ENCODE results near the gene FAM53B. TPM values are rescaled to one million over a fixed set of nuclear protein-coding genes. Genes with fewer than 3 reads are reported as not detected.

Gene FAM53B
- total RNA-seq, 1 experiment from 2014 or later = 9.8 TPM

DNA sequence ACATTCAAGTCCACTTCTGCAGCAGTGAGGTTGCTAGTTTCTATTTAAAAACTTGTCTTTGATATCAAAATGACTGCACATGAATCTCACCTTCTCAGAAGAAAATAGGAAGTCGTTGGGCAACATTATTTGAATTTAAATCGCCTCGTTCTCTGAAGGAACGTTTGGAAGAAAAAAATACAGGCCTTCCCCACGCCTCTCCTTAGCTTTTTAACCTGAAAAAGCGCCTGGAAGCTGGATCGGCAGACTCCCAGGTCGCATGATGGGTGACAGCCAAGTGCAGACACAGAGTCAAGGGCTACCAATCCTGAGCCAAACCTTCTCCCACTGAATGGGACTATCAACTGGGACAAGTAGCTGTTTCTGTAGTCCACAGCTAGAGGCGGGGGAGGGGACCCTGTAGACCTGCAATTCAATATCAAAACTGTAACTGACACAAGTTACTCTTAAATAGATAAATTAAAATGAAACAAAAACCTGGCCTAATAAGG lies 2.2 kb downstream of the FAM53B start:
- peaks cover 20% of the 10 kb centered on the region for H3K79me2 ChIP-seq (ENCODE audit: low read depth)
- POLR2A ChIA-PET (ENCODE audit: unreplicated experiment) = interaction anchor here (0.6 to 1.0 kb wide), 2 partner anchors 50 to 56 kb away, joined by 4 to 5 read pairs; partner anchors contain the start of gene EEF1AKMT2
- no peak overlapping the region; the same call in 1 of the 2 replicates for H3K4me3 ChIP-seq
- no peak overlapping the region for H3K27ac ChIP-seq
- H3K4me1 ChIP-seq (replicated peaks; ENCODE audit: insufficient read depth) = peaks cover 40% of the 10 kb centered on the region
- H3K36me3 ChIP-seq (ENCODE audit: low read depth) = no peaks in the 10 kb centered on the region
- H4K20me1 ChIP-seq (ENCODE audit: insufficient read depth) = peaks cover 5% of the 10 kb centered on the region
- H3K27me3 ChIP-seq (ENCODE audit: insufficient read depth, low read depth) = no peaks in the 10 kb centered on the region
- CTCF ChIA-PET = interaction anchor here (0.5 to 1.0 kb wide), 5 partner anchors 10 to 229 kb away, joined by 3 to 8 read pairs (median 3); partner anchors contain the start of gene EEF1AKMT2
- H3K4me2 ChIP-seq = peak overlapping the region; percentile 85
- peaks cover 20% of the 10 kb centered on the region for H3F3A ChIP-seq (ENCODE audit: insufficient read depth, low read depth)
- no peaks in the 10 kb centered on the region for H3K9me3 ChIP-seq (ENCODE audit: insufficient read depth, low read depth)
- no peak for TF ChIP-seq EZH2 (IDR thresholded peaks at IDR 0.05; ENCODE audit: low read depth)
- TF ChIP-seq, protein P1, sequence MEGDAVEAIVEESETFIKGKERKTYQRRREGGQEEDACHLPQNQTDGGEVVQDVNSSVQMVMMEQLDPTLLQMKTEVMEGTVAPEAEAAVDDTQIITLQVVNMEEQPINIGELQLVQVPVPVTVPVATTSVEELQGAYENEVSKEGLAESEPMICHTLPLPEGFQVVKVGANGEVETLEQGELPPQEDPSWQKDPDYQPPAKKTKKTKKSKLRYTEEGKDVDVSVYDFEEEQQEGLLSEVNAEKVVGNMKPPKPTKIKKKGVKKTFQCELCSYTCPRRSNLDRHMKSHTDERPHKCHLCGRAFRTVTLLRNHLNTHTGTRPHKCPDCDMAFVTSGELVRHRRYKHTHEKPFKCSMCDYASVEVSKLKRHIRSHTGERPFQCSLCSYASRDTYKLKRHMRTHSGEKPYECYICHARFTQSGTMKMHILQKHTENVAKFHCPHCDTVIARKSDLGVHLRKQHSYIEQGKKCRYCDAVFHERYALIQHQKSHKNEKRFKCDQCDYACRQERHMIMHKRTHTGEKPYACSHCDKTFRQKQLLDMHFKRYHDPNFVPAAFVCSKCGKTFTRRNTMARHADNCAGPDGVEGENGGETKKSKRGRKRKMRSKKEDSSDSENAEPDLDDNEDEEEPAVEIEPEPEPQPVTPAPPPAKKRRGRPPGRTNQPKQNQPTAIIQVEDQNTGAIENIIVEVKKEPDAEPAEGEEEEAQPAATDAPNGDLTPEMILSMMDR (conservative IDR thresholded peaks at IDR 0.05) = no peak
- no peak for DNase-seq
- intact Hi-C loops (cut with micrococcal nuclease; ENCODE audit: unreplicated experiment) = loop anchor here (1.0 to 10.0 kb wide), 6 partner anchors 50 to 1160 kb away; partner anchors contain the start of genes EEF1AKMT2 and OAT
- no TSS peak for BruUV-seq (replicated peaks)
- no peaks in the 10 kb centered on the region for H3K9me2 ChIP-seq (ENCODE audit: insufficient read depth)
- H2AFZ ChIP-seq = no peak overlapping the region

DNA sequence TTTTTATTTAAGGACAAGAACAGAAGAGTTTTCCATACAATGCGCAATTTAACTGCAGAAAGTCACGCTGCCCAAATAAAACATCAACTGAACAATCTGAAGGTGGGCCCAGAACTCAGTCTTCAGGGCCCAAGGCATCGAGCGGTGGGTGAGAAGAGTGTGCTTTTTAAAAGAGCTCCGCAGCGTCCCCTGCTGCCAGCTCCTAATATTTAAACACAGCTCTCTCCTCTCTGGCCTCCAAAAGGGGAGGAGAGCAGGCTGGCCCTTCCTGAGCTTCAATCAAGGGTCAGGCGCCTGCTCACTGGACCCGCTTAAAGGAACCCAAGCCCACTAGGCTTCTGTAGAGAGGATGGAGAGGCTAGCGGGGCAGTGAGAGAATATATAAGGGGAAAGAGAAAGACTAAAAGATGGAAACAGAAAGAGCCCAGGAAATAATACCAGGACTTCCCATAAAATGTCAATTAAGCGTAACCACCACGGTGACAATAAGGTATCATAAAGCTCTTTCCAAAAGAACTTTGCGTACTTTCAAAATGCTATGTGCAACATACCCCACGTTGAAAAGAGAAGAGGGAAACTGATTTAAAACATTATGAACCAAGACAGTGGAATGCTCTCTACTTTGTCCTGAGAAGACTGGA lies 2.8 kb downstream of the FAM53B start:
- Histone ChIP-seq H4K20me1 (ENCODE audit: insufficient read depth) (peaks cover 5% of the 10 kb centered on the region), H3K36me3 (ENCODE audit: low read depth) (no peaks in the 10 kb centered on the region), H3F3A (ENCODE audit: insufficient read depth, low read depth) (peaks cover 16% of the 10 kb centered on the region), H3K4me2 (no peak overlapping the region), H3K4me3 (no peak overlapping the region), H3K4me1 (replicated peaks; ENCODE audit: insufficient read depth) (peaks cover 40% of the 10 kb centered on the region), H3K79me2 (ENCODE audit: low read depth) (peaks cover 20% of the 10 kb centered on the region), H2AFZ (no peak overlapping the region), H3K9me3 (ENCODE audit: insufficient read depth, low read depth) (no peaks in the 10 kb centered on the region), H3K9me2 (ENCODE audit: insufficient read depth) (no peaks in the 10 kb centered on the region), H3K27ac (no peak overlapping the region), H3K27me3 (ENCODE audit: insufficient read depth, low read depth) (no peaks in the 10 kb centered on the region)
- BruUV-seq (replicated peaks) = no TSS peak
- DNase-seq = peak; percentile 42 to 65
- ChIA-PET POLR2A (ENCODE audit: unreplicated experiment) (interaction anchor here (0.6 to 1.0 kb wide), 3 partner anchors 17 to 55 kb away, joined by 4 to 6 read pairs (median 5); partner anchors contain the start of gene EEF1AKMT2), CTCF (interaction anchor here (0.5 to 1.0 kb wide), 5 partner anchors 10 to 230 kb away, joined by 3 to 8 read pairs (median 3); partner anchors contain the start of gene EEF1AKMT2)
- no peak for TF ChIP-seq EZH2 (IDR thresholded peaks at IDR 0.05; ENCODE audit: low read depth)
- TF ChIP-seq, protein P1 (conservative IDR thresholded peaks at IDR 0.05) = peak; percentile 78
- intact Hi-C loops (cut with micrococcal nuclease; ENCODE audit: unreplicated experiment) = loop anchor here (1.0 to 10.0 kb wide), 6 partner anchors 51 to 1159 kb away; partner anchors contain the start of genes EEF1AKMT2 and OAT

DNA sequence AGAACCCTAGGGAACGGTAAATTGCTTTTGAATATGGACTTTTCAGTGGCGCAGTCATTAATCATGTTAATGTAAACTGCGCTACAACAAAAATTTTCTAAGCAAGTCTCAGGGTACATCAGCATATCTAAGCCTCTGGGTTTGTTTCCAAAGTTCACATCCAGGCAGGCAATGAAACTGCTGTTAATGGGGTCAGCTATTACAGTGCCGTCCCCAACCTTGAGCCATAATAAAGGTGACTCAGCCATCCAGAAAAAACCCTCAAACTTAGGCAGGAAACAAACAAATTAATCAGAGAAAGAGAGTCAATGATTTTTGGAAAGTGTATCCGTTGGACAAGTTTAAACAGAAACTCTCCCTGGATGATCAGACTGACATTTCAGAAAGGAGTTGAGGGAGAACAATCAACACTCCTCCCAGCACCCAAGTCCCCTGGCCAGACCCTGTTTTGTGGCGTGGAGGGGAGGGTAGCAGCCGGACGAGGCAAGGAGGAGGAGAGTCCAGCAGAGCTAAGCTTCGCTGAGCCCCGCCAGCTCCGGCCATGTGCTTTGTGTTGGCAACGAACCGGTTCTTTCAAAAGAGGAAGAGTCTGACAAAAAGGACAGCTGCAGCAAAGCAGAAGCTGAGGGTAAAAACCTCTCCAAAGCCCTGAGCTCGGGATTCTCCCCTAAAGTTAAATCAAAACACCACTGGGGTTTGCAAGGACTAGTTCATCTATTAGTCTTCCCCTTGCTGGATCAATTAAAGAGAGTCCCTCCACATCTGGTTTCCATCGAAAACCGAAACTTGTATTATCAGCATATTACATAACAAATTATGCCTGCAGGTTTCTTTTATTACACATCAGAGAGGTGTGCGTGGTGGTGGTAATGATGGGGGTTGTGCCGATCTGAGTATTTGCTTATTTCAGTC lies 3.6 kb downstream of the FAM53B start:
- intact Hi-C loops (cut with micrococcal nuclease; ENCODE audit: unreplicated experiment) = loop anchor here (1.0 to 10.0 kb wide), 6 partner anchors 52 to 1158 kb away; partner anchors contain the start of genes EEF1AKMT2 and OAT
- no peak for DNase-seq
- Histone ChIP-seq H3K27me3 (ENCODE audit: insufficient read depth, low read depth) (no peaks in the 10 kb centered on the region), H3K79me2 (ENCODE audit: low read depth) (peaks cover 20% of the 10 kb centered on the region), H3K9me3 (ENCODE audit: insufficient read depth, low read depth) (no peaks in the 10 kb centered on the region), H2AFZ (no peak overlapping the region), H3F3A (ENCODE audit: insufficient read depth, low read depth) (peaks cover 10% of the 10 kb centered on the region), H3K27ac (no peak overlapping the region), H3K36me3 (ENCODE audit: low read depth) (no peaks in the 10 kb centered on the region), H3K4me3 (no peak overlapping the region), H3K9me2 (ENCODE audit: insufficient read depth) (no peaks in the 10 kb centered on the region), H3K4me1 (replicated peaks; ENCODE audit: insufficient read depth) (peaks cover 32% of the 10 kb centered on the region), H4K20me1 (ENCODE audit: insufficient read depth) (peaks cover 5% of the 10 kb centered on the region), H3K4me2 (no peak overlapping the region)
- ChIA-PET POLR2A (ENCODE audit: unreplicated experiment) (interaction anchor here (0.7 to 1.0 kb wide), 2 partner anchors 18 to 51 kb away, joined by 5 to 6 read pairs; partner anchors contain the start of gene EEF1AKMT2), CTCF (interaction anchor here (0.6 to 1.0 kb wide), 3 partner anchors 9 to 128 kb away, joined by 3 to 8 read pairs (median 3); no protein-coding TSS in a partner anchor)
- no peak for TF ChIP-seq EZH2 (IDR thresholded peaks at IDR 0.05; ENCODE audit: low read depth)
- TF ChIP-seq, protein P1 (conservative IDR thresholded peaks at IDR 0.05) = no peak
- no TSS peak for BruUV-seq (replicated peaks)
